Fibroblast of skin of left biceps (primary cell): ENCODE measurements around the gene POU2F2.

ENCODE experiments used
- DNase-seq, 2 experiments: peaks; one replicate each; pipeline ENCODE4 v3.0.0-alpha.2; 2013; ENCODE audit warnings: low read depth in 2 of 2

Gene POU2F2

GRCh38 chr19:42080764-42081375 lies 51.4 kb downstream of the POU2F2 start:
- DNase-seq, result no peak

GRCh38 chr19:42079886-42080763 lies 52.1 kb downstream of the POU2F2 start:
- no peak for DNase-seq

- no peak for DNase-seq
Observed at GRCh38 chr19:42079276-42079669, 53.0 kb downstream of the POU2F2 start.

GRCh38 chr19:42078538-42079275 lies 53.5 kb downstream of the POU2F2 start:
- DNase-seq, result no peak

GRCh38 chr19:42078058-42078457 lies 54.2 kb downstream of the POU2F2 start:
- no peak for DNase-seq

- no peak for DNase-seq
Observed at GRCh38 chr19:42076380-42076944, 55.8 kb downstream of the POU2F2 start.

- peak; percentile 97 to 99 for DNase-seq
Observed at GRCh38 chr19:42075616-42076379, 56.4 kb downstream of the POU2F2 start, which contains the start of gene ZNF574. Gene ZNF574, plus strand, starts transcription at chr19:42076166. Its CDS starts 2,441 bp downstream, at chr19:42078607.

- no peak for DNase-seq
Observed at GRCh38 chr19:42075364-42075615, 57.0 kb downstream of the POU2F2 start.

- no peak for DNase-seq
Observed at GRCh38 chr19:42074513-42075363, 57.5 kb downstream of the POU2F2 start.

- no peak for DNase-seq
Observed at GRCh38 chr19:42071247-42071646, 61.0 kb downstream of the POU2F2 start.

- no peak for DNase-seq
Observed at GRCh38 chr19:42069619-42070351, 62.5 kb downstream of the POU2F2 start, which contains the start of gene GRIK5. Gene GRIK5, minus strand, starts transcription at chr19:42070206. Its CDS starts 4,436 bp downstream, at chr19:42065770.

GRCh38 chr19:42068756-42069571 lies 63.3 kb downstream of the POU2F2 start:
- DNase-seq, result no peak

- no peak for DNase-seq
Observed at GRCh38 chr19:42068361-42068755, 63.9 kb downstream of the POU2F2 start.

- DNase-seq, result no peak
Observed at GRCh38 chr19:42067315-42067888, 64.8 kb downstream of the POU2F2 start.

GRCh38 chr19:42066075-42066754 lies 66.0 kb downstream of the POU2F2 start:
- DNase-seq, result no peak

- DNase-seq, result no peak
Observed at GRCh38 chr19:42065511-42065910, 66.7 kb downstream of the POU2F2 start.

GRCh38 chr19:42065051-42065450 lies 67.2 kb downstream of the POU2F2 start:
- no peak for DNase-seq

GRCh38 chr19:42064432-42064831 lies 67.8 kb downstream of the POU2F2 start:
- DNase-seq, result no peak
